Ramos (cell line): ENCODE measurements around the gene OR9G4.

ENCODE experiments used
- in situ Hi-C: fragments of 300-500 bp; cut with MboI; formaldehyde crosslinking; loops from one replicate; pipeline ENCODE4 v1.14.3; 2022; ENCODE audit warnings: low sequenced_read_pairs; ENCODE audit not compliant: unreplicated experiment

OR9G4 gene

DNA sequence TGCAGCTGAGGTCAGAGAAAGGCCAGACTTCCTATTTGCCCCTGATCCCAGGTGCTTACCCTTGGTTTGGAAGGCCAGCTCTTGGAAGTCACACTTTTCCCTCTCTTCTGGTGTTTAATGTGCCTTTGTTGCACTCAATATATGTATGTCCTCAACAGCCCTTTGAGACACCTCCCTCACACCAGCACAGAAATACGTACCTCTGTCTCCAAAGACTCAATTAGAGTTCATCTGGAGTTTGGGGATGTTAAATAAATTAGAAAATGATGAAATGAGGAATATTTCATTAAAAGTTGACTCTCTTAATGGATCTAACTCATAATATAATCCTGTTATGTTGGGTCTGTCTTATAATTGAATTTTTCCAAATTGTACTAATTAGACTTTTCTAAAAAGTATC, at the start of gene OR9G4:
Gene OR9G4, minus strand, starts transcription at position 101 of the 400 bp plus-strand sequence. CDS start 4,931 bp downstream, outside the sequence.
- in situ Hi-C loops, result no loop called here

DNA sequence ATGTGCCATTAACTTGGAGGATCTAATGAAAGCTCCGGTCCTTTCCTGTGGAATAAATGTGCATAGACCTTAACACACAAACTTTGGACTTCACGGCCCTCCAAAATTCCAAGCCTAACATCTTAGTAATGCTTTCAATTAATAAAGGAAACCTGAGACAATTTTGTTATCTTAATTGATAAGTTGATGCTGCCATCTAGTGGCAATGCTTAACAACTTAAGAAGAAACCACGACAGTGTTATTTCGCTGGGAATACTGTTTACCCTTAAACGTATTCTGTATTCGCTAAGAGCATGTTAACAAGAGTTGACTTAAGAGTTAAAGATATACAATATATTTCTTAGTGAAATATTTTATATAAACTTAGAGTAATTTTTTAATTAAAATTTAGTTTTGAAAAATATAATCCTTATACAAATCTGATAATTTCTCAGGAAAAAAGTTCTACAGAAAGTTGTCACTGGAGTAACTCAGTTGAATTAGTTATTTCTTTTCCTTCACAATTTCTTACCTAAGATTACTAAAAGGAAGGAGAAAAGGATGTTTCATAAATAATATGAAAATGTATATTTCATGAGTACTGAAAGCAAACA, 35.0 kb upstream of the OR9G4 start:
- in situ Hi-C loops, result loop anchor here (25.0 kb wide), 2 partner anchors 846 to 1071 kb away; partner anchors contain the start of gene OR5I1

DNA sequence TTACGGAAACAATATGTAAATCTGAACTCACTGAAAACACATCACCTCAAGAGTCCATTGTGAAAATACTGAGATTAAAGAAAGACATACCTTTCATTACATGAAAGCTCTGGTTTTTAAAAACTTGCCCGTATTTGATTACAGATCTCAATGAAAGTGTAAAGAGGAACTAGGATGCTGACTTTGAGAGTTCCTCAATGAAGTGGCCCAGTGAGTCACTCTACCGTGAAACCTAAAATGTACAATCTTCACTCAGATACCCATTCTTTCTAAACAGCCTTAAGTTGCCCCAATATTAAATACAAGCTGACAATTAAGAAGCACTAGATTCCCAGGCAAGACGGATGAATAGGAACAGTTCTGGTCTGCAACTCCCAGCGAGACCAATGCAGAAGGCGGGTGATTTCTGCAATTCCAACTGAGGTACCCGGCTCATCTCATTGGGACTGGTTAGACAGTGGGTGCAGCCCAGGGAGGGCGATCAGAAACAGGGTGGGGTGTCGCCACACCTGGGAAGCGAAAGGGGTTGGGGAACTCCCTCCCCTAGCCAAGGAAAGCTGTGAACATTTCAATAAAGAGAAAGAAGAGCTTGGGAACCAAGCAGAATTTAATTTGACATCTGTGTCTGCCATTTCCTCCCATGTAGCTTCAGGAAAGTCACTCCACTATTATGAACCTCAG, 33.8 kb upstream of the OR9G4 start:
- in situ Hi-C loops, result loop anchor here (25.0 kb wide), 2 partner anchors 845 to 1070 kb away; partner anchors contain the start of gene OR5I1

DNA sequence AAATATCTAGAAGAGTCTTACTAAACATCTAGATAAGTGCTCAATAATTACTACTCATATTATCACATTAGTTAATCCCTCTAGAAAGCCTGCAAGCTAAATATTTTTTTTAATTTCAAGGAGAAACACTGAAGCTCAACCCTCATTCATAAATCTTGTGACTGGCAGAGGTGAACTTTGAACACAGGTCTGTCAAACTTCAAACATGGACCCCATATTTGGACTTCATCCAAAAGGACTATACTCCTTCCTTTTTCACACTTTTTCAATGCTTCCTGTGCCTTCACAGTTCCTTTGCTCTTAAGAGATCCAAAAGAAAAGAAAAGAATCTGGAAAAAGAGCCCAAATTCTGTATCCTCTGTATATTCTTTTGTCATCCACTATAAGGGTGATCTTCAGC, 28.3 kb upstream of the OR9G4 start:
- in situ Hi-C loops, result loop anchor here (25.0 kb wide), 2 partner anchors 840 to 1065 kb away; partner anchors contain the start of gene OR5I1

DNA sequence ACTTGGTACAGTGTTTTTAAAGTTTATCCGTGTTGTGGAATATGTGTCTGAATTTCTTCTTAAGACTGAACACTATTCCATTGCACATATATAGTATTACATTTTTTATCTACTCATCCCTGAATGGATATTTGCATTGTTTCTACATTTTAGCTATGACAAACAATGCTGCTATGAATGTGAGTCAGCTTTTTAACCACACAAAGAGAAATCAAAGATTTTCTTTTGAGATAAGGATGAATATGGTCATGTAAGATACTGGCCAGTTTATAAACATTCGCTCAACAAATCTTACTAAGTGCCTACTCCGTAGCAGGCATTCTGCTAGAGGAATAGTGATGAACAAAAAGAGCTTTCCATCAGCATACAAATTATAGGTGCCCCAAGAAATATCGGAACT, 16.5 kb upstream of the OR9G4 start:
- in situ Hi-C loops, result no loop called here

DNA sequence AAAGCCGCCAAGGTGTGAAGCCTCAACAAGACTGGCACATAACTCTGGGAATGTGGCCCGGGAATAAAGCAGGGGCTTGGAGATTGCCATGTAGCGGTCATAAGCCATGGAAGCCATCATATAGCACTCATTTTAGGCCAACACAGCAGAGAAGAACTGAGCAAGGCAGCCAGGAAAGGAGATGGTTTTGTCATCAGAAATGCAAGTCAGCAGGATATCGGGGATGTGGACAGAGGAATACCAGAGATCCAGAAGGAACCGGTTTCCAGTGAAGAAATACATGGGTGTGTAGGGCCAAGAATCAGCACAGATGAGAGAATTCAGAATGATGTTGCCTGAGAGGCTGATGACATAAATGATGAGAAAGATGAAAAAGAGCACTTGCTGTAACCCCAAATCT, 3.0 kb upstream of the OR9G4 start:
- in situ Hi-C loops, result no loop called here

DNA sequence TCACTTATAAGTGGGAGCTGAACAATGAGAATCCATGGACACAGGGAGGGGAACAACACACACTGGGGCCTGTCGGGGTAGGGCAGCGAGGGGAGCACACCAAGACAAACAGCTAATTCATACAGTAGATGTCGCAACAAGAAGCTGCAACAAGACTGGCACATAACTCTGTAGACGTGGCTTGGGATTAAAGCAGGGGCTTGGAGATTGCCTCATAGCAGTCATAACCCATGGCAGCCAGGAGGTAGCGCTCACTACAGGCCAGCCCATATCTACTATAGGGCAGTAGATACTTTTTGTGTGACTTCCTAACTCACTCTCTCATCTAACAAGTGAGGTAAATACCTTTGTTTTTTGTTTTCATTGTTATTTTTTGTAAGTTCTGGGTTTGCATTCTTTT, 1.7 kb upstream of the OR9G4 start:
- in situ Hi-C loops, result no loop called here

DNA sequence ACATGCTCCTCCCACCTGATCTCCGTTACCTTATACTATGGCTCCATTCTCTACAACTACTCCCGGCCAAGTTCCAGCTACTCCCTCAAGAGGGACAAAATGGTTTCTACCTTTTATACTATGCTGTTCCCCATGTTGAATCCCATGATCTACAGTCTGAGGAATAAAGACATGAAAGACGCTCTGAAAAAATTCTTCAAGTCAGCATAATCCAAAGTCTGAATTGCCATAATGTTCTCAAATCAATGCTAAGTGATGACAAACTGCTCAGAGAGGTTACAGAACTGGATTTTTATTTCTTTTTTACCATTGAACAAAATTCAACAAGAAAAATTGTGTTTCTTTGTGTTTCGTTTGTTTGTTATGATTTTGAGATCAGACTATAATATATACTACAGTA, 7.6 kb downstream of the OR9G4 start:
- in situ Hi-C loops, result no loop called here

DNA sequence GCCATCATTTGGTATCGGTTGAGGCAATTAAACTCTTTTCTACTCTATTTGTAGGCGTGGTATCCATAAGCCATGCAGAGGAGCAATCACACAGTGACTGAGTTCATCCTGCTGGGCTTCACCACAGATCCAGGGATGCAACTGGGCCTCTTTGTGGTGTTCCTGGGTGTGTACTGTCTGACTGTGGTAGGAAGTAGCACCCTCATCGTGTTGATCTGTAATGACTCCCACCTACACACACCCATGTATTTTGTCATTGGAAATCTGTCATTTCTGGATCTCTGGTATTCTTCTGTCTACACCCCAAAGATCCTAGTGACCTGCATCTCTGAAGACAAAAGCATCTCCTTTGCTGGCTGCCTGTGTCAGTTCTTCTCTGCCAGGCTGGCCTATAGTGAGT, 8.4 kb downstream of the OR9G4 start:
- in situ Hi-C loops, result no loop called here

DNA sequence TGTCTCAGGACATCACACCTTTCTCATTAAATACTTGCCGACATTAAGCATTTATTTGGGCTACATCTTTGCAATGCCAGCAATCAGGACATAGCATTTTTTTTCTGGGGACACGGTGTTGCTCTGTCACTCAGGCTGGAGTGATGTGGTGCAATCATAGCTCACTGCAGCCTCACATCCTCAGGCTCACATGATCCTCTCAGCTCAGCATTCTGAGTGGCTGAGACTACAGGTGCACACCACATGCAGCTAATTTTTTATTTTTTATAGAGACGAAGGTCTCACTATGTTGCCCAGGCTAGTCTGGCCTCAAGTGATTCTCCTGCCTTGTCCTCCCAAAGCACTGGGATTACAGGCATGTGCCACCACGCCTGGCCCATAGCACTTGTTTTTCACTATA, 28.0 kb downstream of the OR9G4 start:
- in situ Hi-C loops, result no loop called here

DNA sequence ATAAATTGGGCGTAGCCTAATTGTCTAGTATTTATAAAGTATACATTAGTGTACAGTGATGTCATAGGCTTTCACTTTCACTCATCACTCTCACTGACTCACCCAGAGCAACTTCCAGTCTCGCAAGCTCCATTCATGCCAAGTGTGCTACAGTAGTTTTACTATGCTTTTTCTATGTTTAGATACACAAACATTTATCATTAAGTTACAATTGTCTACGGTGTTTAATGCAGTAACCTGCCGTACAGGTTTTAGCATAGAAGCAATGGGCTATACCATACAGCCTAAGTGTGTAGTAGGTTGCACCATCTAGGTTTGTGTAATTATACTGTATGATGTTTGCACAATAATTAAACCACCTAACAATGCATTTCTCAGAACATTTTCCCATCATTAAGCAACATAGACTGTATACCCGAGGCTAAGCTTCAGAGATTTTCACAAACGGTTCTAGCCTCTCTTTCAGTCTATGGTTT, 32.1 kb downstream of the OR9G4 start:
- in situ Hi-C loops, result no loop called here

DNA sequence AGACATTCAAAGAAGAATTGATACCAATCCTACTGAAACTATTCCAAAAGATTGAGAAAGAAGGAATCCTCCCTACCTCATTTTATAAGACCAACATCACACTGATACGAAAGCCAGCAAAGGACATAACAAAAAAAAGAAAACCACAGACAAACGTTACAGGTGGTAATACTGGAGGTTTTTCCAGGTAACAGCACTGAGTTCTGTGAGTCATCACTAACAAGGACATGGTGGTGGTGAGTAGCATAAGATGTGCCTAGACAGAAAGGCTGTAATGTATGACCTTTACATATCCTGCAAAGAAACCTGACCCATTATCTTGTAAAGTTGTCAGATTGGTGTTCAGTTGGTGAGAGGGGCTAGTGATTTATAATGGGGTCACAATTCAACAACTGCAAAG, 34.3 kb downstream of the OR9G4 start:
- in situ Hi-C loops, result no loop called here

DNA sequence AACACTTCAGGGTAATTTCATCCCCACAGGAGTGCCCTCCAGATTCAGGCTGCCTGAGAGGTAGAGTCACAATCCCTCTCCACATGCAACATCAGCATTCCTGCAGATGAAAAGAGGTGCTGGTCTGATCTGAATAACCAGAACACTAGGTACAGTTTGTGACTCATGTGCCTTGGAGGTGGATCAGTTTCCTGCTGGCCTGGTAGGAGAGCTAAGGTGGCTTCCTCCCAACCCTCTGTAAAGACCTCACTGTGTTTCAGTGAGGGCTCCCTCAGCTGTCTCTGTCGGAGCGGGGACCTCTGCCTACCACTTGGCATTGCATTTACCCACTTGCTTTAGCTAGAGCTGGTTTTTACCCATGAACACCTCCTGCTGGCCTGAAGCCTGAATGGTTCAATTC, 42.0 kb downstream of the OR9G4 start:
- in situ Hi-C loops, result no loop called here

DNA sequence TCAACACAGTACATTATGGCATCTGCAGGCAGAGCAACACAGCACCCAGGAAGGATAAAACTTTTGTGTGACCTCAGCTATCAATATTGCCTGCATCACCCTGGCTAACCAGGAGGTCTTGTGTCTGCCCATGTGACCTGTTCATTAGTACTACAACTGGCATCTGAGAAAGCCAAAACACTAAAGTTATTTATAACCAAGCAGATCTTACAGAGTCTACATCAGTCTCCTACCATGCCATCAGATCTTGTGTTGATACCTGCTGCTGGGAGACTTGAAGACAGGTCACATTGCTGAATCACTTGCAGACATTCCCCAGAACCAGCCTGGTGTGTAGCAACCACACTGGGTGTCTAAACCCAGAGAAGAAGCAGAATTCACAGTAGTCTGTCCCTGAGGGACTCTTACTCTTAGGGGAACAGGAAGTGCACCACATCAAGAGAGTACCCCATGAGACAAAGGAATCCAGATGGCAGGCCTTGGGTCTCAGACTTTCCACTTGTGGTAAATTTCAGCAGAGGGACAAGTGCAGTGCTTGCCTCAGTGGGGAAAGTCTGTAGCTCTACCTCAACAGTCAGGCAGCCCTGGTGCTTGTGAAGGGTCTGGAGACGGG, 42.6 kb downstream of the OR9G4 start:
- in situ Hi-C loops, result no loop called here

DNA sequence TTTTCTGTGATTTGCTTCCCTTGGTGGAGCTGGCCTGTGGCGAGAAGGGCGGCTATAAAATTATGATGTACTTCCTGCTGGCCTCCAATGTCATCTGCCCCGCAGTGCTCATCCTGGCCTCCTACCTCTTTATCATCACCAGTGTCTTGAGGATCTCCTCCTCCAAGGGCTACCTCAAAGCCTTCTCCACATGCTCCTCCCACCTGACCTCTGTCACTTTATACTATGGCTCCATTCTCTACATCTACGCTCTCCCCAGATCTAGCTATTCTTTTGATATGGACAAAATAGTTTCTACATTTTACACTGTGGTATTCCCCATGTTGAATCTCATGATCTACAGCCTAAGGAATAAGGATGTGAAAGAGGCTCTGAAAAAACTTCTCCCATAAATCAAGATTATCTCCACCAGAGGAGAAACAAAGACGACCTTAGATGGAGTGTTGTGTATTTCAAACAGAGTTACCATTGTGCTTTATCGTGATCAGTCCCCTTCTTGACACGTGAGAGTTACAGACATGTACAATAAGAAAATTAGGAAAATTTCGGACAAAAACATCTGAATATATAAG, 47.5 kb downstream of the OR9G4 start:
- in situ Hi-C loops, result no loop called here

DNA sequence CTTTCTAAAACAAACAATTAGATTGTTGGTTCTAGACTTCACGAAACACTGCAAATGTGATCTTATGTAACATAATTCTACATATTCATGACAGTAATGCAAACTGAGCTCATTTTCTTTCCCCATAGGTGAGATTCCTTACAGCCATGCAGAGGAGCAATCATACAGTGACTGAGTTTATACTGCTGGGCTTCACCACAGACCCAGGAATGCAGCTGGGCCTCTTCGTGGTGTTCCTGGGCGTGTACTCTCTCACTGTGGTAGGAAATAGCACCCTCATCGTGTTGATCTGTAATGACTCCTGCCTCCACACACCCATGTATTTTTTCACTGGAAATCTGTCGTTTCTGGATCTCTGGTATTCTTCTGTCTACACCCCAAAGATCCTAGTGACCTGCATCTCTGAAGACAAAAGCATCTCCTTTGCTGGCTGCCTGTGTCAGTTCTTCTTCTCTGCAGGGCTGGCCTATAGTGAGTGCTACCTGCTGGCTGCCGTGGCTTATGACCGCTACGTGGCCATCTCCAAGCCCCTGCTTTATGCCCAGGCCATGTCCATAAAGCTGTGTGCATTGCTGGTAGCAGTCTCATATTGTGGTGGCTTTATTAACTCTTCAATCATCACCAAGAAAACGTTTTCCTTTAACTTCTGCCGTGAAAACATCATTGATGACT, 48.1 kb downstream of the OR9G4 start:
- in situ Hi-C loops, result no loop called here

DNA sequence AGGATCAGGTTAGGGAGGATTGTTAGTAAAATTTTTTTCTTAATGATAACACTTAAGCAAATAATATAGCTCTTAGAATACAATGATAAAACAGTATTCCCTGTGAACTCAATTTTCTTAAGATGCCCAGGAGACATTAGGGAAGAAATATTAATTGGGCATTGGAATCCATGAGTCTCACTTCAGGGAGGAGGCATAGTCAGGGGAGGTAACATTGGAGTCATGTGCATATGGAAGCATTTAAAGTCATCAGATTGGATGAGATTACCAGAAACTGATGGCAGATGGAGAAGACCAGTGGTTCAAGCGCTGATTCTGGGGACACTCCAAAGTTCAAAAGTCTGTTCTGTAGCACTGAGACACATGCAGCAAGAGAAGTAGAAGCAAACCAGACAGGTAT, 49.7 kb downstream of the OR9G4 start, which contains the start of gene OR9G1:
Gene OR9G1, plus strand, starts transcription at position 301 of the 400 bp plus-strand sequence. CDS start 1,293 bp downstream, outside the sequence.
- in situ Hi-C loops, result no loop called here

DNA sequence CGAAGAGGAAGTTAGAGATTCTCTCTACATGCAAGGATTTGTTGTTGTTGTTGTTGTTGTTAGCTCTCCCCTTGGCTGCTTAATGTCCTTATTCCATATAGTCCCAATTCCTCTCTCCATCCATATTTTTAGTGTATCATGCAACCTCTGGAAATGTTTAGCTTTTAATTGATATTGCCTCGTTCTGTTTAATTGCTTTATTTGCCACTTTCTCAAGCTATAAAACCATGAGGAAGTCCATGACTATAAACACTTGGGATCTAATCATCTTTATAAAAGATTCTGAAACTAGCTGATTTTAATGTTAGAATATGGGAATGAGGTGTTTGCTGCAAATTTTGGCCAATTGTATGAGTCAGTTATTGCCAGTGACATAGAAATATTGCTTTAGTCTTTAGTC, 55.1 kb downstream of the OR9G4 start:
- in situ Hi-C loops, result no loop called here
